NCI-H2081 treated with DMSO at 0.1 percent for 48 hours (cell line): Measurements from ENCODE around the gene FOXP1.

Experiments
- DNase-seq: peaks from one replicate; lab custom pipeline; 2025; lab: John Stamatoyannopoulos, UW

FOXP1 gene

GRCh38 chr3:71176366-71176765 is 407.2 kb downstream of the FOXP1 start:
- DNase-seq, result no peak

- DNase-seq, result no peak
Measured at GRCh38 chr3:71175691-71176365, 407.7 kb downstream of the FOXP1 start.

GRCh38 chr3:71172951-71173350 is 410.6 kb downstream of the FOXP1 start:
- DNase-seq, result no peak

- no peak for DNase-seq
Measured at GRCh38 chr3:71172189-71172588, 411.3 kb downstream of the FOXP1 start.

GRCh38 chr3:71171247-71171646 is 412.3 kb downstream of the FOXP1 start:
- no peak for DNase-seq

- DNase-seq, result no peak
Measured at GRCh38 chr3:71168880-71169411, 414.6 kb downstream of the FOXP1 start.

- DNase-seq, result no peak
Measured at GRCh38 chr3:71168121-71168721, 415.3 kb downstream of the FOXP1 start.

- DNase-seq, result no peak
Measured at GRCh38 chr3:71166339-71167240, 416.9 kb downstream of the FOXP1 start.

- DNase-seq, result no peak
Measured at GRCh38 chr3:71164881-71165280, 418.6 kb downstream of the FOXP1 start.

- no peak for DNase-seq
Measured at GRCh38 chr3:71163198-71163918, 420.2 kb downstream of the FOXP1 start.

GRCh38 chr3:71162221-71162620 is 421.3 kb downstream of the FOXP1 start:
- DNase-seq, result peak; percentile 68

- DNase-seq, result no peak
Measured at GRCh38 chr3:71160785-71161546, 422.6 kb downstream of the FOXP1 start.

- DNase-seq, result no peak
Measured at GRCh38 chr3:71156062-71156665, 427.4 kb downstream of the FOXP1 start.

- no peak for DNase-seq
Measured at GRCh38 chr3:71154846-71155245, 428.7 kb downstream of the FOXP1 start.

GRCh38 chr3:71153713-71154112 is 429.8 kb downstream of the FOXP1 start:
- DNase-seq, result no peak

GRCh38 chr3:71152892-71153265 is 430.6 kb downstream of the FOXP1 start:
- peak; percentile 31 for DNase-seq

GRCh38 chr3:71152039-71152891 is 431.3 kb downstream of the FOXP1 start:
- DNase-seq, result no peak

- no peak for DNase-seq
Measured at GRCh38 chr3:71149959-71150954, 433.3 kb downstream of the FOXP1 start.
